IMR-90 (cell line): ENCODE data around the gene SARDH.

Source experiments
- CTCF ChIP-seq: conservative IDR thresholded peaks from 2 replicates; pipeline ENCODE4 v1.5.1; 2012; ENCODE audit warnings: mild to moderate bottlenecking, low read depth, low read length, improper control_type of control experiment
- MXI1 ChIP-seq: IDR thresholded peaks from 2 replicates; pipeline ENCODE4 v1.6.1; 2012; ENCODE audit warnings: low read depth, mild to moderate bottlenecking, low read length, moderate library complexity, borderline replicate concordance
- POLR2A ChIP-seq: IDR thresholded peaks from 2 replicates; pipeline ENCODE4 v1.6.1; 2012; ENCODE audit warnings: mild to moderate bottlenecking, low read depth, low read length
- RAD21 ChIP-seq: IDR thresholded peaks from 2 replicates; pipeline ENCODE4 v1.6.1; 2012; ENCODE audit warnings: low read length, improper control_type of control experiment
- RFX5 ChIP-seq: IDR thresholded peaks from 2 replicates; pipeline ENCODE4 v1.8.0; 2012; ENCODE audit warnings: low read depth, mild to moderate bottlenecking, low read length, moderate library complexity
- SMC3 ChIP-seq: fragments of 150-350 bp; IDR thresholded peaks from 2 replicates; pipeline ENCODE4 v1.6.1; 2016; ENCODE audit warnings: low read depth, mild to moderate bottlenecking, antibody characterized with exemption, low read length, moderate library complexity

GRCh38 chr9:133640160-133640559 is 98.0 kb downstream of the SARDH start:
- TF ChIP-seq POLR2A, result no peak
- TF ChIP-seq CTCF, result no peak
- TF ChIP-seq RFX5, result no peak
- no peak for TF ChIP-seq MXI1
- no peak for TF ChIP-seq SMC3
- no peak for TF ChIP-seq RAD21
